T-helper 1 cell (primary cell): Measurements from ENCODE around the gene ELANE.
"Not testable (repeated sequence)": the region's sequence is repeated elsewhere in the genome, so short reads cannot be mapped to it uniquely, and the experiment has no call there.

ENCODE experiments used
- DNase-seq, 5 donors: peaks; one replicate each; pipeline ENCODE4 v3.0.0-alpha.2; 2012 to 2020

ELANE gene

DNA sequence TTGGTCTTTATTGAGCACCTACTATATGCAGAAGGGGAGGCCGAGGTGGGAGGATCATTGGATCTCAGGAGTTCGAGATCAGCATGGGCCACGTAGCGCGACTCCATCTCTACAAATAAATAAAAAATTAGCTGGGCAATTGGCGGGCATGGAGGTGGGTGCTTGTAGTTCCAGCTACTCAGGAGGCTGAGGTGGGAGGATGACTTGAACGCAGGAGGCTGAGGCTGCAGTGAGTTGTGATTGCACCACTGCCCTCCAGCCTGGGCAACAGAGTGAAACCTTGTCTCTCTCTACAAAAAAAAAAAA lies 11.2 kb downstream of the ELANE start:
- no peak for DNase-seq

DNA sequence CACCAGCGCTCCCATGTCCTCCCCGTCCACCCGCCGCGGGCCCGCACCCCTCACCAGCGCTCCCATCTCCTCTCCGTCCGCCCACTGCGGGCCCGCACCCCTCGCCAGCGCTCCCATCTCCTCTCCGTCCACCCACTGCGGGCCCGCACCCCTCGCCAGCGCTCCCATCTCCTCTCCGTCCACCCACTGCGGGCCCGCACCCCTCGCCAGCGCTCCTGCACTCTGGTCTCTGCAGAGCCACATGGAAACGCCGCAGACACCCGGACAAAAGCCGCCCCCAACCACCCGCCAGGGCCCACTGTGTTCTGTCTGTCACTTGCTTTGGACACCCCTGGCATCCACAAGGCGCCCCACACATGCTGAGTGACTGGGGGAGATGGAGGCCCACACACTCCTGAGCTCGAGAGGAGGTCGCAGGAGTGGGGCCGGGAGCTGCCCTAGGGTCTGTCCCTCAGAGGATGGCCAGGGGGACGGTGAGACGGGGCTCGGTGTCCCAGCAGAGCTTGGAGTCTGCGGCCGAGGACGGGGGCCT lies 14.7 kb downstream of the ELANE start:
- DNase-seq = no peak

DNA sequence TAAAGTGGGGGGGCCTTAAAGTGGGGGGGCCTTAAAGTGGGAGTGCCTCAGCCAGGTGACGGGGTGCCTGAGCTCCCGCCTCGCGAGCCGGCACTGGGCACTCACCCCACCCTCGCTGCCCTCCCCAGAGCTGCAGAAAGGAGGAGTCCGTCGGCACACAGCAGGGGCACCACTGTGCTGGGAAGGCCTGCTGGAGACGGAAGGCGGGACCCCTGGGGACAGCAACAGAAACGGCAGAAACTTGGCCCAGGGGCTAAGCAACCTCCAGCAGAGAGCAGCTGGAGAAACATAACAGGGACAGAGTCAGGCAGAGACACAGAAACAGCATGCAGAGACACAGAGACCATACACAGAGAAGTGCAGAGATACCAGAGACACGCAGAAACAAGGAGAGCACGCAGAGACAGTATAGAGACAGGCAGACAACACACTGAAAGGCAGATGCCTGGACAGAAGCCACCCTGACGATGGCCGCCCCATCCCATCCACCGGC lies 15.2 kb downstream of the ELANE start:
- DNase-seq = no peak

DNA sequence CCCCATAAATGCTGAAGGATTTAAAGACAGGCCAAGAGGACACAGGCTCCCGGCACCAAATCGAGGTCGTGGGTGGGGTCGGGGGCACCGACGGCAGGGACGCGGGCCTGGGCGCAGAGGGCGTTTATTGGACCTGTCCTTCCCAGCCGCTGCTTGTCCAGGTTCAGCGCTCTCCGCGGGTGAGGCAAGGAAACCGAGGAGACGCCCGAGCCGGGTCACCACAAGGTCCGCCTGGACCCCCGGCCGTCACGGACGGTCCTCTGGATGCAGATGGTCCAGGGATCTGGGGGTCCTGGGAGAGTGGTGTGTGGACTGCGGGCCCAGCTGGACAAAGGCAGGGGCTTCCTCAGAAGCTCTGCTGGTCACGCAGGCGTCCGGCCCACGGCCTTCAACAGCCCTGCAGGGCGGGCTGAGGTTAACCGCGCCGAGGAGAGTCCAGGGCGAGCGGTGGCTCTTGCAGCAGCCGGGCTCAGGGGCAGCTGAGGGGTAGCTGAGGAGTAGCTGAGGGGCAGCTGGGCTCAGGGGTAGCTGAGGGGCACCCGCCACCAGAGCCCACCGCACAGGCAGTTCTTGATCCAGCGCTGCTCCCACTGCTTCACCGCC lies 15.9 kb downstream of the ELANE start:
- DNase-seq = no peak

DNA sequence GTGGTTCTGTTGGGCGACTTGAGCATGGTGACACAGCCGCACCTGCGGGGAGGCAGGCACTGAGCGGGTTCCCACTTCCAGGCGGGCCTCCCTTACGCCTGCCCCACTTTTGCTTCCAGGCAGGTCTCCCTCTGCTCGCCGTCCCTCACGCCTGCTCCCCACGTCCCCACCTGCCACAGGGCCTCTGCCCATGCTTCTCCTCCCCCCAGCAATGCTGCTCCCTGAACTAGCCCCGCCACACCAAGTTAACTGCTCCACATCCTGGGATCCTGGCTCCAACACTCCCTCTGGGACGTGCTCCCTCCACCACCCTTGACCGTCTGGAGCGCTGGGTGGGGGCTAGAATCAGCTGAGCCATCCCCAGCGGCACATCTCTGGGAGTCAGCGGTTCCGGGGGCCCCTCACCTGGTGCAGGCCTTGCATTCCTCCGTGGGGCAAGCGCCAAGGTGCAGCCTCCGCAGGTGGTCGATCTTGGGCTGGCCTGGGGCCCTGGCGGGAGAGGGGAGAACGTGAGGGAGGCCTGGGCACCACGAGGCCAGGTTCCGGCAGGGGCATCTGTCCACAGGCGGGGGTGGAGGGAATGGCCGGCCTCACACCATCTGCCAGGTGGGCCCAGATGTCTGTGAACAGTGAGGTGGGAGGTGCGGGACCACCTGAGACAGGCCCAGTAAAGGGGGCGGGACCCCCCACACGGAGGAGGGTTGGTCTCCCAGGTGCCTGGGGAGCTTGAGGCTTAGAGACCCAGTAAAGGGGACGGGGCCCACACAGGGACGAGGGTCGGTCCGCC lies 16.5 kb downstream of the ELANE start:
- no peak for DNase-seq

DNA sequence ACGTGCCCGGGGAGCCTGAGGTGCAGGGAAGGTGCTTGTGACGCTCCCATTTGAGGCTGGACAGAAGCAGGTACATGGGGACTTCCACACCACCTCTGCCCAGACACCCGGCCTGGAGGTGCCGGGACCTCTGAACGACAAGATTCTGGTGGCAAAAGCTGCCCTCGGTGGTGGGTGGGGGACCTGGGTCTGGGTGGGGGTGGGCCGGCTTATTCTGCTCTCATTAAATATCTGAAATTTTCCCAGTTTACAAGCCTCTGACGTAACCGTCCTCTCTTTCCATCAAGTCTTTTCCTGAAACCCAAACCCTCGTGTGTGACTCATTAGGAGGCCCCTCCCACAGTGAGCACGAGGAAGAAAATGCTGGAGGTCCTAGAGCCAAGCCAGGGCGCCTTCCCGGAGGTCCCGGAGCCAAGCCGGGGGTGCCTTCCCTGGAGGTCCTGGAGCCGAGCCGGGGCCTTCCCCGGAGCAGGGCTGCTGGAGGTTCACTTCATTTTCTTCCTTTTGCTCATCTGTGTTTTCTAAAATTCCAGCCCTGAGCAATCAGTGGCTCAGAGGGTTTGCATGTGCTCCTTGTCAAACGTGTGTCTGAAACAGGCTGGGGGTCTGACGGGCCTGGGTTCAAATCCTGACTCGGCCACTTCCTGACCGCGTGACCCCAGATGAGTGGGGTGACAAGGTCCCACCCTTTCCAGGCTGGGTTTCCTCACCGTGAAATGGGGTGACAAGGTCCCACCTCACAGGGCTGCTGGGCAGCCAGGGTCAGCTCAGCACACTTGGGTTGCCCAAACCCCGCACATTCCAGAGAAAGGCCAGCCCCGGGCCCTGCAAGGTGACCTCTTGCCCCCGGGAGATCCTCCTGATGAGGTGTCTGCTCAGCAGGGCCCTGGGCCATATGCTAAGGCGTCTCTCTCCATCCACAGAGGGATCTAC lies 17.4 kb downstream of the ELANE start:
- DNase-seq = no peak

DNA sequence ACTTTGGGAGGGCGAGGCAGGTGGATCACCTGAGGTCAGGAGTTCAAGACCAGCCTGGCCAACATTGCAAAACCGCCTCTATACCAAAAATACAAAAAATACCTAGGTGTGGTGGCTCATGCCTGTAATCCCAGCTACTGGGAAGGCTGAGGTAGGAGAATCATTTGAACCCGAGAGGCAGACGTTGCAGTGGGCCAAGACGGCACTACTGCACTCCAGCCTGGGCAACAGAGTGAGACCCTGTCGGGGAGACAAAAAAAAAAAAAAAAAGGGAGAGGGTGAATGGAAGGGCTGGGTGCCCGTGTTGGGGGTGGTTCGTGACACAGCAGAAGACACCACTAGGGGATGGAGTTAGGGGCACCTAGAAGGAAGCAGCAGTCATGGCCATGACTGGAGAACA lies 18.2 kb downstream of the ELANE start:
- DNase-seq = no peak

DNA sequence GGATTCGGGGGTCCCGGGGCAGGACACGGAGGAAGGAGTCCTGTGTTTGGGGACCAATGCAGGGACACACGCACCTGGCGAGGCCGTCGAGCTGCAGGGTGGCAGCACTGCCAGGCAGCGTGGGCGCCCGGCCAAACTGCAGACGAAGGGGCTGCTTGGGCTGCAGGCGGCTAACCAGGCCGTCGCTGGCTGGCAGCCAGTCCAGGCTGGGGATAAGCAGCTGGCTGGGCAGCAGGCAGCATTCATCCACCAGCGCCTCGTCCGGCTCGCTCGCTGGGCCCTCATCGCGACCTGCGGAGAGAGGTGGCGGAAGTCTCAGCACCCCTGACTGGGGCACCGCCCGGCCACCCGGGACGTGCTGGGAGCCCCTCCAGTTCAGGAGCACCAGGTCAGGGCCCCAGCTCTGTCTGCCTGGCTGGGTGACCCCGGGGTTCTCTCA lies 18.9 kb downstream of the ELANE start:
- no peak for DNase-seq

DNA sequence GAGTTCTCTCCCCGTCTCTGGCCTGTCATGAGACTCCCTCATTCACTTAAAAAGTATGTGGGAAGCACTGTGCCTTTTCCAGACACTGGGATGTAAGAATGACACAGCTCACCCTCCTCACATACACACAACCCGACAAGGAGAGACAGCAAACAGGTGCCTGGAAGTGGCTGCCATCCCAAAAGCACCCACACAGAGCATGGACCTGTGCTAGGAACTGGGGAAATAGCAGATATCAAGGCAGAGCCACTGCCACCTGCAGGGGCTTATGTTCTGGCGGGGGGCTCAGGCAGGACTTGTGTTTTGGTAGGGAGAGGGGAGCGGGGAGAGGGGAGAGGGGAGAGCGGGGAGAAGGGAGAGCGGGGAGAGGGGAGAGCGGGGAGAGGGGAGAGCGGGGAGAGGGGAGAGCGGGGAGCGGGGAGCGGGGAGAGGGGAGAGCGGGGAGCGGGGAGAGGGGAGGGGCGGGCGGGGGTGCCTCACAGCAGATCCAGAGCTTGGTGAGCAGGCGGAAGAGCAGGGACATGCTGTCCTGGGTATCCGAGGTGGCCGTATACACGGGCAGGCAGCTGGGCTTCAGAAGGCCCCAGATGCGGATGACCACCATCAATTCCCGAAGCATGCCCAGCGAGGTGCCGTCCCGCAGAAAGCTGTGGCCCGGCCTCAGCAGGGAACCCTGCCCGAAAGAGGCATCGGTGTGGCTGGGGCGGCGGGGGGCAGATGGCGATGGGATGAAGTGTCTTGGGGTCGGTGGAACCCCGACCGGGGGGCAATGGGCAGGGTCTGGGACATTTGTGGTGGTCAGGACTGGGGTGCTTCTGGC lies 19.6 kb downstream of the ELANE start:
- DNase-seq = peak in 1 of 5 donors; percentile 27

DNA sequence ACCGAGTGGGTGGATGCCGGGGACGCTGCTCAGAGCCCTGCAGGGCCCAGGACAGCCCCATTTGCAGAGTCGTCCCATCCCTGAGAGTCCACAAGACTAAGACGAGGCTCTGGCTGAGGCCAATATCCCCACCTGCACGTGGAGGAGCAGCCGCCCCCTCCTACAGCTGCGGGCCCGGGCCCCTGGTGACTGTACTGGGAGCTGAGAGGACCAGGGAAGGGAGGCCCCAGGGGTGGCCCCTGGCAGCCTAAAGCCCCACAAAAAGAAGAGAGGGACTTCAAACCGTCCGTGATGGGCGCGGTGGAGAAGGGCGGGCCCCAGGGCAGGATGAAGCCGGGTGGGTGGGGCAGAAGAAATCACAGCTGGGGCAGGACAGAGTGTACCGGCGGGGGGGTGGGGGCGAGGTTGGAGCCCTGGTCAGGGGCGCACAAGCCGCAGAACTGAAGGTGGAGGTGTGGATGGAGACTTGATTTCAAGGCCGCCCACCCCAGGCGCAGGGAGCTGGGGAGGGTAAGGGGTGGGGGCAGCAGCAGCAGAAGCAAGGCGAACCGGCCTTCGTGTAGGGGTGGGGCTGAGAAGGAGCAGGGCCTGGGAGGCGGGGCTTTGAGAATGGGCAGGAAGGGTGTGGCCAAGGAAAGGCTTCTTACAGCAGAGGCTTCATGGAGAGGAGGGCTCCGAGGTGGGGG lies 20.3 kb downstream of the ELANE start:
- peak; percentile 72 to 91 (median 79) for DNase-seq

DNA sequence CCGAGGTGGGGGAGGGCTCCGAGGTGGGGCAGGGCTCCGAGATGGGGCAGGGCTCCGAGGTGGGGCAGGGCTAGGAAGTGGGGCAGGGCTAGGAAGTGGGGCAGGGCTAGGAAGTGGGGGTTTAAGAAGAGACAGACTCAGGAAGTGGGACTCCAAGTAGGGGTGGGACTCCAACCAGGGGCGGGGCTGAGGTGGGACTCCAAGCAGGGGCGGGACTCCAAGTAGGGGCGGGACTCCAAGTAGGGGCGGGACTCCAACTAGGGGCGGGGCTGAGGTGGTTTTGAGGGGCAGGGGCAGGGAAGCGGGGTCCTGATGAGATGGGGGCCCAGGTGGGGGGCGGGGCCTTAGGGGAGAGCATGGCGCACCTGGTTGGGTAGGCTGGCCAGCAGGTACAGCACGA lies 21.0 kb downstream of the ELANE start:
- peak; percentile 49 to 80 (median 75) for DNase-seq

DNA sequence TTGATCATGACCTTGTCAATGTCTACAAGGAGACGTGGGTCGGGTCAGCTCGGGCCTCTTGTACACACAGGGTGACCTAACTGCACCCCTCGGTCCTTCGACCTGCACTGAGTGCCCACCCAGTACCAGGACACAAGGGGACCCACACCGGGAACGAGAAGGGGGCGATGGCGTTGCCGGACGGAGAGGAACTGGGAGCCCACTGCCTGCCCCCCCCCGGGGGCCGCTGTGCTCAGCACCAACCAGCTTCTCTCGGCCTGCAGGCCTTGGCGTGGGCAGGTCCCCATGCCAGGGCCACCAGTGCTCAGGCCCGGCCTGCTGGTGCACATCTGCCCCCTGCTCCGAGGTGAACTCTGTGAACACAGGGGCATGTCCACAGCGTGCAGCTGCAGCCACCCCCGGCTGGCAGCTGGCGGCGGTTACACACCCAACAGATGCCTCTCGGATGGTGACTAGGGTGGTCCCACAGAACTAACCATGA lies 21.5 kb downstream of the ELANE start:
- DNase-seq = no peak

DNA sequence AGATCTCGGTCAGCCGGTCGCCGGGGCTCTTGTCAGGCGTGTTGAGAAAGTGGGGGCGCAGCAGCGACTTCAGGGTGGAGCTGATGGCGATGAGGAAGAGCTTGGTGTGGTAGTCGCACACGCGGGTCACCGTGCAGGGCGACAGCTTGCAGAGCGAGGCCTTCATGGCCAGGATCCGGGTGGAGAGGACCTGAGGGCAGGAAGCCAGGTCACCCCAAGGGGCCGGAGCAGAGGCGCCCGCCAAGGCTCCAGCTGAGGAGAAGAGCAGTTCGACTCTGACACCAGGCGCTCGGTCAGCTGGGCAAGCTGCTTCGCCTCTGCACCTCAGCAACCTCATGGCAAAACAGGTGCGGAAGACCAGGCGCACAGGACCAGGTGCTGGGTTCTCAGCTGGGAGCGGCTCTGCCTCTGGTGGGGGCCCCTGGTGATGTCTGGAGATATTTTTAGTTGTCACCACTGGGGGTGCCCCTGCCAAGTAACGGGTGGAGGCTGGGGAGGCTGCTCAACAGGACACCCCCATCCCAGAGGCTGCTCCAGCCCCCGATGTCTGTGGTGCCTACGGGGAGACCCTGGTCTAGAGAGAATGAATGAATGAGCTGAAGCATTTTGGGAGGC lies 23.3 kb downstream of the ELANE start:
- no peak for DNase-seq

DNA sequence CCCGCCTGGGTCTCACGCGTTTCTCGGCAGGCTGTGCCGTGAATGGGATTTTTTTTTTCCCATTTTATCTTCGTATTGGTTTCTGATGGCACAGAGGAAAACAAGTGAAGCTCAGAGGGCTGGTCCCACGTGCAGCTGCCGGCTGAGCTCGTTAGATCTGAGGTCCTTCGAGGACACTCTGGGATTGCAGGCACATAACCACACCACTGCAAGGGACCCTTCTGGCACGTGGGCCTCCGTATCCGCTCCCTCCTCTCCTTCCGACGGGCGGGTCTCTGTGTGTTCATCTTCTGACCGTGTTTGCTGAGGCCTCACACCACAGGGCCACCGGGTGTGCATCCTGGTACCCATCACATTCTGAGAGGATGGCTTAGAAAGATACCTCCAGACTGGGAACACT lies 24.0 kb downstream of the ELANE start:
- no peak for DNase-seq

DNA sequence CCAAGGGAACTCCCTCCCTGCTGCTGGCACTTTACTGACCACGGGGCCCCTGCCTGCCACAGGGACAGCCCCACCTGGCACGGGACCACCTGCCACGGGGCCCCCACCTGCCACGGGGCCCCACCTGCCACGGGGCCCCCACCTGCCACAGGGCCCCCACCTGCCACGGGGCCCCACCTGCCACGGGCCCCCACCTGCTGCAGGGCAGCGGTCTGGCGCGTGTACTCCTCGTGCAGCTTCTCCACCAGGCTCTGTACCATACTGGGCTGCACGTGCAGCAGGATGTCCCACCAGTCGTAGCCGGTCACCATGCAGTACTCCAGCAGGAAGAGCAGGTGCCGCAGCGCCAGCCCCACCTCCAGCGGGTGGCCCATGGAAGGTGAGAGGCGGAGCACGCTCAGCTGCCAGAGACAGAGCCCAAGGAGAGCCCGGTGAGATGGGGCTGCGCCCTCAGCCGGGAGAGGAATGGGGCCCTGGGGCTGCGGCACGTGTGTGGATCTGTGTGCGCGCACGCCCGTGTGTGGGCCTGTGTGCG lies 24.7 kb downstream of the ELANE start:
- no peak for DNase-seq

DNA sequence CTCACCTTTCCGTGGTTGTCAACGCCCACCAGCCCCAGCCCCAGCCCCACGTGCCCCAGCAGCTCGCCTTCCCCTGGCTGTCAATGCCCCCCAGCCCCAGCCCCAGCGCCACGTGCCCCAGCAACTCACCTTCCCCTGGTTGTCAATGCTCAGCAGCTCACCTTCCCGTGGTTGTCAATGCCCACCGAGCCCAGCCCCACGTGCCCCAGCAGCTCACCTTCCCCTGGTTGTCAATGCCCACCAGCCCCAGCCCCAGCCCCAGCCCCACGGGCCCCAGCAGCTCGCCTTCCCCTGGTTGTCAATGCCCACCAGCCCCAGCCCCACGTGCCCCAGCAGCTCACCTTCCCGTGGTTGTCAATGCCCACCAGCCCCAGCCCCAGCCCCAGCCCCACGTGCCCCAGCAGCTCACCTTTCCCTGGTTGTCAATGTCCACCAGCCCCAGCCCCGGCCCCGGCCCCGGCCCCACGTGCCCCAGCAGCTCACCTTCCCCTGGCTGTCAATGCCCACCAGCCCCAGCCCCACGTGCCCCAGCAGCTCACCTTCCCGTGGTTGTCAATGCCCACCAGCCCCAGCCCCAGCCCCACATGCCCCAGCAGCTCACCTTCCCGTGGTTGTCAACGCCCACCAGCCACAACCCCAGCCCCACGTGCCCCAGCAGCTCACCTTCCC lies 26.0 kb downstream of the ELANE start:
- not testable (repeated sequence) for DNase-seq

DNA sequence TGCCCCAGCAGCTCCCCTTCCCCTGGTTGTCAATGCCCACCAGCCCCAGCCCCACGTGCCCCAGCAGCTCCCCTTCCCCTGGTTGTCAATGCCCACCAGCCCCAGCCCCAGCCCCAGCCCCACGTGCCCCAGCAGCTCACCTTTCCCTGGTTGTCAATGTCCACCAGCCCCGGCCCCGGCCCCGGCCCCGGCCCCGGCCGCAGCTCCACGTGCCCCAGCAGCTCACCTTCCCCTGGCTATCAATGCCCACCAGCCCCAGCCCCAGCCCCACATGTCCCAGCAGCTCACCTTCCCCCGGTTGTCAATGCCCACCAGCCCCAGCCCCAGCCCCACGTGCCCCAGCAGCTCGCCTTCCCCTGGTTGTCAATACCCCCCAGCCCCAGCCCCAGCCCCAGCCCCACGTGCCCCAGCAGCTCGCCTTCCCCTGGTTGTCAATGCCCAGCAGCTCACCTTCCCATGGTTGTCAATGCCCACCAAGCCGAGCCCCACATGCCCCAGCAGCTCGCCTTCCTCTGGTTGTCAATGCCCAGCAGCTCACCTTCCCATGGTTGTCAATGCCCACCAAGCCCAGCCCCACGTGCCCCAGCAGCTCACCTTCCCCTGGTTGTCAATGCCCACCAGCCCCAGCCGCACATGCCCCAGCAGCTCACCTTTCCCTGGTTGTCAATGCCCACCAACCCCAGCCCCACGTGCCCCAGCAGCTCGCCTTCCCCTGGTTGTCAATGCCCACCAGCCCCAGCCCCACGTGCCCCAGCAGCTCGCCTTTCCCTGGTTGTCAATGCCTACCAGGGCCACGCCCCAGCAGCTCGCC lies 26.9 kb downstream of the ELANE start:
- not testable (repeated sequence) for DNase-seq

DNA sequence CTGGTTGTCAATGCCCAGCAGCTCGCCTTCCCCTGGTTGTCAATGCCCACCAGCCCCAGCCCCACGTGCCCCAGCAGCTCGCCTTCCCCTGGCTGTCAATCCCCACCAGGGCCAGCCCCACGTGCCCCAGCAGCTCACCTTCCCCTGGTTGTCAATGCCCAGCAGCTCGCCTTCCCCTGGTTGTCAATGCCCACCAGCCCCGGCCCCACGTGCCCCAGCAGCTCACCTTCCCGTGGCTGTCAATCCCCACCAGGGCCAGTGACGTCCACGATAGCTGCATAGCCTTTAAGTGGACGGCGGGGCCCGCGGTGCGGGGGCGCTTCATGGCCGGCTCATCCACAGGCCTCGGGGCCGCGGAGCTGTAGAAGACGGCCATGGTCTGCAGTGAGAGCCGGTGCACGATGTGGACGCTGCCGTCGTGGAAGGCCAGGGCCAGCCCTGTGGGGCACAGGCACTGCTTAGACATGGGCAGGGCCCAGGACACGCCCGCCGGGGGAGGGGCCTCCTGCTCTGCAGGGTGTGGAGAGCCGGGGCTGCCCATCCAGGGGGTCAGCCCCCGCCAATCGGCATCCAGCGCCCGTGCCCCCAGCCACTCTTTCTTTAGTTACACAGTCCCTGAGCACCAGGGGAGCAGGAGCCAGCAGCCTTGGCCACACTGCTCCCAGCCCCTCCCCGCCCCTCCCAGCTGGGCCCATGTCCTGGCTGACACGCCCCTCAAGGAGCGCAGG lies 27.8 kb downstream of the ELANE start:
- no peak for DNase-seq
